C4-2B (cell line): ENCODE data around the gene CCDC117.
"Not testable (repeated sequence)": the region's sequence is repeated elsewhere in the genome, so short reads cannot be mapped to it uniquely, and the experiment has no call there.

ENCODE experiments used
- H3K27ac ChIP-seq: fragments of 450-650 bp; 2 replicates; pipeline ENCODE4 v1.5.1; 2017
- CTCF ChIP-seq: fragments of 450-650 bp; conservative IDR thresholded peaks from 2 replicates; pipeline ENCODE4 v1.5.1; 2017; ENCODE audit warnings: mild to moderate bottlenecking
- ZFX ChIP-seq: fragments of 450-650 bp; IDR thresholded peaks from 2 replicates; pipeline ENCODE4 v1.6.1; 2017

CCDC117 gene

GRCh38 chr22:28821452-28821851, 49.0 kb downstream of the CCDC117 start:
- peak overlapping the region; percentile 99 for H3K27ac ChIP-seq
- TF ChIP-seq CTCF (no peak), ZFX (no peak)

DNA sequence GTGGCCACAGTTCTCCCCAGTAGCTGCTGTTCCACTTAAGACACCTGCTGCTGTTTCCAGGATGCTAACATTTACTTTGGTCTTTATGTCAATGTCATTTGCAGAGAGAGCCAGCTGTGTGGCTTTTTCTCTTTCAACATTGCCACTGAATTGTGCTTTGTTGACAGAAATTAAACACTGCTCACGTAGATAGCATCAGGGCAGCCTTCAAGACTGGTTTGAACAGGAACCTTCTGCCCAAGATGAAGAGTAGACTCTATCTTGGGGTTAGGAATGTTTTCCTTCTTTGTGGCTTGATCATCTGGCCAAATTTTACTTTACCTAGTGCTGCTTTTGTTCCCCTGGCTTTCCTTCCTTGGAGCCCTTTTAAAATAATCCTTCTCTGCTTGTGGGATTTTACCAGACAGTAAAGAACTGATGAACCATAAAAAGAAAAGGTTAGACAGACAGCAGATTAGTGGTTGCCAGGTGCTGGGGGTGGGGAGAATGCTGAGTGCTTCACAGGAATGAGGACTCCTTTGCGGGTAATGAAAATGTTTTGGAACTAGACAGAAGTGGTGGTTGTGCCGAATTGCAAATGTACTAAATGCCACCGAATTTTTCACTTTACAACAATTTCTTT, 50.5 kb downstream of the CCDC117 start:
- peak overlapping the region; percentile 99; the same call in 1 of the 2 replicates for H3K27ac ChIP-seq

DNA sequence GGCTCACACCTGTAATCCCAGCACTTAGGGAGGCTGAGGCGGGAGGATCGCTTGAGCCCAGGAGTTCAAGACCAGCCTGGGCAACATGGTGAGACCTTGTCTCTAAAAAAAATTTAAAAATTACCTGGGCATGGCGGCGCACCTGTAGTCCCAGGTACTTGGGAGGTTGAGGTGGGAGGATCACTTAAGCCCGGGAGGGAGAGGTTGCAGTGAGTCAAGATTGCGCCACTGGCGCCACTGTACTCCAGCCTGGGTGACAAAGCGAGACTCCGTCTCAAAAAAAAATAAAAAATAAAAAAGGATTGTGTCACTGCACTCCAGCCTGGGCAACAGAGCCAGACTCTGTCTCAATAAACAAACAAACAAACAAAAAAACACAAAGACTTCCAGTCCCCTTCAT, 52.0 kb downstream of the CCDC117 start:
- H3K27ac ChIP-seq = peak overlapping the region; percentile 45

More for the DNA sequence above, 50.5 kb downstream of the CCDC117 start:
- no peak for TF ChIP-seq CTCF
- no peak for TF ChIP-seq ZFX

DNA sequence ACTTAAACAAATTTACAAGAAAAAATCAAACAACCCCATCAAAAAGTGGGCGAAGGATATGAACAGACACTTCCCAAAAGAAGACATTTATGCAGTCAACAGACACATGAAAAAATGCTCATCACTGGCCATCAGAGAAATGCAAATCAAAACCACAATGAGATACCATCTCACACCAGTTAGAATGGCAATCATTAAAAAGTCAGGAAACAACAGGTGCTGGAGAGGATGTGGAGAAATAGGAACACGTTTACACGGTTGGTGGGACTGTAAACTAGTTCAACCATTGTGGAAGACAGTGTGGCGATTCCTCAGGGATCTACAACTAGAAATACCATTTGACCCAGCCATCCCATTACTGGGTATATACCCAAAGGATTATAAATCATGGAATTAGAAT, 53.9 kb downstream of the CCDC117 start:
- H3K27ac ChIP-seq = not testable (repeated sequence)

GRCh38 chr22:28826921-28827320, 54.4 kb downstream of the CCDC117 start:
- H3K27ac ChIP-seq = no peak overlapping the region
- TF ChIP-seq CTCF = no peak
- no peak for TF ChIP-seq ZFX

DNA sequence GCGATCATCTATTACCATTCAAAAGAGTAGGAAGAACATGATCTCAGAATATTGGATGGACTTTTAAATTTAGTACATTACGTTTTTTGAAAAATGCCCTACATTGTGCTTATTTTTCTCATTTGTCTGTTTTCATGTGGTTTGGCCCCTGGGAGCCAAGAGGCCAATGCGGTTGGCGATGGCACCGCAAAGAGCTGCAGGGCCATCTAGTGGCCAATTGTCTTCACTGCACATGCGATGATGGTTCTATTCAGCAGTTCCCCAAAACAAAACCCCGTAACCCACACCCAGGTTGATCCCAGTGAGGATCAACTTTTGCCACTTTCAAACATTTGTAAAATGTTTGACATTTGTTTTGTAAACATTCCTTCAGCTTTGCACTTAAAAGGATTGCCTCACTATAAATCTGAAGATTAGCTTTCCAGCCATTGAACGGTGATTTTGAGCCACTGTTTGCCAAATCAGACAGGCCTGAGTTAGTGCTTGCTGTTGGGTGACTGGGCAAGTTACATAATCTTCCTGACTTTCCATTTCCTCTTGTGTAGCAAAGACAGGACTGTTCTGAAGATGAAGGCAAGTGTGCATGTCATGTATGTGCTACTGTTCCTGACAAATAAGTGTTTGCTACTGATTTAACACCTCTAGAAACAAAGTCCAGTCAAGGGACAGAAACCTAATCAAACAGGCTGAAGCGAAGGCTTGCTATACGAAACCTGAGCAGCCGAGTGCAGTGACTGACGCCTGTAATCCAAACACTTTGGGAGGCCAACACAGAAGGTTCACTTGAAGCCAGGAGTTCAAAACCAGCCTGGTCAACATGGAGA, 57.1 kb downstream of the CCDC117 start:
- no peak overlapping the region for H3K27ac ChIP-seq
- peak; percentile 99 for TF ChIP-seq CTCF
- no peak for TF ChIP-seq ZFX

DNA sequence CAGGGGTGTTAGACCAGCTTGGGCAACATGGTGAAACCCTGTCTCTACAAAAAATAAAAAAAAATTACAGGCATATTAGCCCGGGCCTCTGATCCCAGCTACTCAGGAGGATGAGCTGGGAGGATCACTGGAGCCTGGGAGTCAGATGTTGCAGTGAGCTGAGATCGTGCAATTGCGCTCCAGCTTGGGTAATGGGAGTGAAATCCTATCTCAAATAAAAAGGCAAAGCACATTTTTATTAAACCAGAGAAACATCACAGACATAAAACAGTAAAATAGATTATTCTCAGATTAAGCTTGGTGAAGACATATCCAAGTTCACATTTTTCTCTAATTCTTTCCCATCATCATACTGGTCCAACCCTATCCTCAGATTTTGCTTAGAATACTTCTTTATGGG, 57.9 kb downstream of the CCDC117 start:
- H3K27ac ChIP-seq = no peak overlapping the region
- no peak for TF ChIP-seq CTCF

- no peak overlapping the region for H3K27ac ChIP-seq
- TF ChIP-seq CTCF (no peak), ZFX (no peak)
Measured at GRCh38 chr22:28831140-28832072, 58.9 kb downstream of the CCDC117 start.
